Neural cell (in vitro differentiated cells): ENCODE data around the gene USB1. TPM values are rescaled to one million over a fixed set of nuclear protein-coding genes. Genes with fewer than 3 reads are reported as not detected.

Source experiments
- H2AFZ ChIP-seq: fragments of 200-600, 300-800 bp; sonication (generic), shearing (Covaris generic); 2 replicates; pipeline ENCODE4 v1.6.0; 2014; ENCODE audit warnings: low read depth, mild to moderate bottlenecking, antibody characterized with exemption, low read length, moderate library complexity
- H3F3A ChIP-seq: fragments of 200-600 bp; shearing (Covaris generic); 2 replicates; pipeline ENCODE4 v1.6.1; 2016; ENCODE audit warnings: mild to moderate bottlenecking, moderate library complexity, mixed read lengths, antibody characterized with exemption, low read length; ENCODE audit not compliant: insufficient read depth, poor library complexity, severe bottlenecking
- H3K27ac ChIP-seq: fragments of 200-600, 300-800 bp; sonication (generic), shearing (Covaris generic); 2 replicates; pipeline ENCODE4 v1.5.1; 2014; ENCODE audit warnings: mild to moderate bottlenecking, low read length, moderate library complexity
- H3K27me3 ChIP-seq: fragments of 300-800, 200-600 bp; sonication (generic), shearing (Covaris generic); 2 replicates; pipeline ENCODE4 v1.6.0; 2014; ENCODE audit warnings: mild to moderate bottlenecking, low read depth, low read length, moderate library complexity; ENCODE audit not compliant: insufficient read depth
- H3K36me3 ChIP-seq: fragments of 300-800, 200-600 bp; sonication (generic), shearing (Covaris generic); 2 replicates; pipeline ENCODE4 v1.5.1; 2014; ENCODE audit warnings: mild to moderate bottlenecking, antibody characterized with exemption, low read length, moderate library complexity; ENCODE audit not compliant: insufficient read depth
- H3K4me2 ChIP-seq: fragments of 300-800, 200-600 bp; sonication (generic), shearing (Covaris generic); 2 replicates; pipeline ENCODE4 v1.6.0; 2014; ENCODE audit warnings: mild to moderate bottlenecking, low read length
- H3K4me3 ChIP-seq: fragments of 300-800, 200-600 bp; sonication (generic), shearing (Covaris generic); 2 replicates; pipeline ENCODE4 v1.5.1; 2014; ENCODE audit warnings: mild to moderate bottlenecking, low read length, moderate library complexity
- H3K79me2 ChIP-seq: fragments of 200-600 bp; shearing (Covaris generic); replicated peaks from 2 replicates; pipeline ENCODE4 v1.6.0; 2014; ENCODE audit warnings: mild to moderate bottlenecking, low read length, moderate library complexity; ENCODE audit not compliant: insufficient read depth
- H3K9ac ChIP-seq: fragments of 300-800, 200-600 bp; sonication (generic), shearing (Covaris generic); 2 replicates; pipeline ENCODE4 v1.6.1; 2016; ENCODE audit warnings: mild to moderate bottlenecking, low read length, mixed read lengths
- H3K9me2 ChIP-seq: fragments of 200-600 bp; shearing (Covaris generic); 2 replicates; pipeline ENCODE4 v1.6.1; 2016; ENCODE audit warnings: mild to moderate bottlenecking, low read length, mixed read lengths; ENCODE audit not compliant: insufficient read depth
- H3K9me3 ChIP-seq: fragments of 200-600, 300-800 bp; sonication (generic), shearing (Covaris generic); 2 replicates; pipeline ENCODE4 v1.6.1; 2016; ENCODE audit warnings: mild to moderate bottlenecking, mixed run types, low read length, moderate library complexity, mixed read lengths
- H4K20me1 ChIP-seq: fragments of 200-600 bp; shearing (Covaris generic); 2 replicates; pipeline ENCODE4 v1.6.1; 2016; ENCODE audit warnings: mild to moderate bottlenecking, mixed run types; ENCODE audit not compliant: insufficient read depth
- CTCF ChIP-seq: fragments of 450-650 bp; IDR thresholded peaks from 2 replicates; pipeline ENCODE4 v1.5.1; 2014; ENCODE audit warnings: antibody characterized with exemption, mild to moderate bottlenecking, moderate library complexity; ENCODE audit not compliant: poor library complexity, severe bottlenecking
- EP300 ChIP-seq: fragments of 450-650 bp; conservative IDR thresholded peaks from 2 replicates; pipeline ENCODE4 v1.6.1; 2014; ENCODE audit warnings: antibody characterized with exemption, mild to moderate bottlenecking, moderate library complexity; ENCODE audit not compliant: poor library complexity, severe bottlenecking
- EZH2 ChIP-seq: fragments of 200-600, 300-800 bp; shearing (Covaris generic), sonication (generic); IDR thresholded peaks from 2 replicates; pipeline ENCODE4 v1.6.1; 2014; ENCODE audit warnings: antibody characterized with exemption, low read length, borderline replicate concordance, mild to moderate bottlenecking; ENCODE audit not compliant: insufficient read depth, poor library complexity, severe bottlenecking
- MXI1 ChIP-seq: fragments of 450-650 bp; conservative IDR thresholded peaks from 2 replicates; pipeline ENCODE4 v1.6.1; 2014; ENCODE audit warnings: antibody characterized with exemption, mild to moderate bottlenecking; ENCODE audit not compliant: poor library complexity, severe bottlenecking
- POLR2AphosphoS5 ChIP-seq: IDR thresholded peaks from 2 replicates; pipeline ENCODE4 v1.6.1; 2012
- RAD21 ChIP-seq: fragments of 450-650 bp; conservative IDR thresholded peaks from 2 replicates; pipeline ENCODE4 v1.6.1; 2014; ENCODE audit warnings: antibody characterized with exemption, mild to moderate bottlenecking, moderate library complexity
- REST ChIP-seq: IDR thresholded peaks from 2 replicates; pipeline ENCODE4 v1.6.1; 2012; ENCODE audit warnings: borderline replicate concordance
- SMC3 ChIP-seq: fragments of 450-650 bp; conservative IDR thresholded peaks from 2 replicates; pipeline ENCODE4 v1.6.1; 2014; ENCODE audit warnings: antibody characterized with exemption, mild to moderate bottlenecking, moderate library complexity; ENCODE audit not compliant: poor library complexity
- TAF1 ChIP-seq: IDR thresholded peaks from 2 replicates; pipeline ENCODE4 v1.6.1; 2012; ENCODE audit warnings: low read depth
- polyA plus RNA-seq: library from polyadenylated mRNA; depleted of rRNA; stranded (reverse); fragments of >200 nt; gene quantifications from 2 replicates; pipeline ENCODE4 v1.2.3, GENCODE V29; 2014

Gene USB1
- polyA plus RNA-seq, 1 donor from 2014 or later, result 25.7 TPM

- Histone ChIP-seq H3K9me3 (no peaks in the 10 kb centered on the region), H3K9ac (no peak overlapping the region), H3K36me3 (no peaks in the 10 kb centered on the region), H3K79me2 (peaks cover 2% of the 10 kb centered on the region), H3K4me2 (no peak overlapping the region), H3K27ac (no peak overlapping the region), H3F3A (no peaks in the 10 kb centered on the region), H3K4me3 (no peak overlapping the region), H3K27me3 (no peaks in the 10 kb centered on the region), H2AFZ (no peak overlapping the region), H3K9me2 (no peaks in the 10 kb centered on the region), H4K20me1 (no peaks in the 10 kb centered on the region)
- TF ChIP-seq REST (no peak), CTCF (no peak), EZH2 (no peak), POLR2AphosphoS5 (no peak), EP300 (no peak), TAF1 (no peak), MXI1 (no peak), SMC3 (no peak), RAD21 (no peak)
Observed at GRCh38 chr16:58034128-58034685, 33.0 kb downstream of the USB1 start.

- no peaks in the 10 kb centered on the region for H3K9me2 ChIP-seq
- no peaks in the 10 kb centered on the region for H3K27me3 ChIP-seq
- no peaks in the 10 kb centered on the region for H3K36me3 ChIP-seq
- no peak overlapping the region for H3K4me3 ChIP-seq
- H3K4me2 ChIP-seq, result no peak overlapping the region
- H3K79me2 ChIP-seq, result no peaks in the 10 kb centered on the region
- no peaks in the 10 kb centered on the region for H4K20me1 ChIP-seq
- TF ChIP-seq EP300 (no peak), RAD21 (no peak), POLR2AphosphoS5 (no peak), TAF1 (no peak), MXI1 (no peak), CTCF (no peak), REST (no peak), SMC3 (no peak), EZH2 (no peak)
- H3F3A ChIP-seq, result no peaks in the 10 kb centered on the region
- no peaks in the 10 kb centered on the region for H3K9me3 ChIP-seq
- no peak overlapping the region for H3K9ac ChIP-seq
- no peak overlapping the region for H3K27ac ChIP-seq
- no peak overlapping the region for H2AFZ ChIP-seq
Observed at GRCh38 chr16:58034774-58035173, 33.6 kb downstream of the USB1 start.
